Chondrocyte (in vitro differentiated cells): ENCODE data around the gene OR1L4. TPM values are rescaled to one million over a fixed set of nuclear protein-coding genes. Genes with fewer than 3 reads are reported as not detected.

Experiments
- DNase-seq: peaks from one replicate; pipeline ENCODE4 v3.0.0; 2021; ENCODE audit warnings: mixed read lengths, low spot score
- H3K27ac Mint-ChIP-seq: one replicate; pipeline ENCODE4 v1.8.0; 2021; ENCODE audit warnings: mild to moderate bottlenecking, moderate library complexity, mixed read lengths; ENCODE audit not compliant: unreplicated experiment
- H3K27me3 Mint-ChIP-seq: 2 replicates; pipeline ENCODE4 v1.8.0; 2021; ENCODE audit warnings: low read depth, mixed read lengths
- H3K36me3 Mint-ChIP-seq: 2 replicates; pipeline ENCODE4 v1.8.0; 2021; ENCODE audit warnings: low read depth, mixed read lengths
- H3K4me1 Mint-ChIP-seq: 2 replicates; pipeline ENCODE4 v1.8.0; 2021; ENCODE audit warnings: low read depth, mild to moderate bottlenecking, mixed read lengths
- H3K4me3 Mint-ChIP-seq: one replicate; pipeline ENCODE4 v1.8.0; 2021; ENCODE audit warnings: mild to moderate bottlenecking, moderate library complexity, mixed read lengths; ENCODE audit not compliant: unreplicated experiment
- H3K9me3 Mint-ChIP-seq: 2 replicates; pipeline ENCODE4 v1.8.0; 2021; ENCODE audit warnings: low read depth, mixed read lengths
- long read RNA-seq: library from polyadenylated mRNA; stranded (forward); transcript quantifications from one replicate; pipeline ENCODE4 v2.0.0, GENCODE V29; 2021
- total RNA-seq: library from RNA; stranded (reverse); gene quantifications from 3 replicates; pipeline ENCODE4 v1.2.1, GENCODE V29; 2021
- TF ChIP-seq, protein P1 (sequence below): fragments of 200-600 bp; sonication (generic); IDR thresholded peaks from 2 replicates; pipeline ENCODE4 v1.5.0; 2021; ENCODE audit warnings: antibody characterized with exemption, mild to moderate bottlenecking, moderate library complexity

Gene OR1L4, protein sequence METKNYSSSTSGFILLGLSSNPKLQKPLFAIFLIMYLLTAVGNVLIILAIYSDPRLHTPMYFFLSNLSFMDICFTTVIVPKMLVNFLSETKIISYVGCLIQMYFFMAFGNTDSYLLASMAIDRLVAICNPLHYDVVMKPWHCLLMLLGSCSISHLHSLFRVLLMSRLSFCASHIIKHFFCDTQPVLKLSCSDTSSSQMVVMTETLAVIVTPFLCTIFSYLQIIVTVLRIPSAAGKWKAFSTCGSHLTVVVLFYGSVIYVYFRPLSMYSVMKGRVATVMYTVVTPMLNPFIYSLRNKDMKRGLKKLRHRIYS
- total RNA-seq = not detected in 3 replicates
- long read RNA-seq = 0 reads

DNA sequence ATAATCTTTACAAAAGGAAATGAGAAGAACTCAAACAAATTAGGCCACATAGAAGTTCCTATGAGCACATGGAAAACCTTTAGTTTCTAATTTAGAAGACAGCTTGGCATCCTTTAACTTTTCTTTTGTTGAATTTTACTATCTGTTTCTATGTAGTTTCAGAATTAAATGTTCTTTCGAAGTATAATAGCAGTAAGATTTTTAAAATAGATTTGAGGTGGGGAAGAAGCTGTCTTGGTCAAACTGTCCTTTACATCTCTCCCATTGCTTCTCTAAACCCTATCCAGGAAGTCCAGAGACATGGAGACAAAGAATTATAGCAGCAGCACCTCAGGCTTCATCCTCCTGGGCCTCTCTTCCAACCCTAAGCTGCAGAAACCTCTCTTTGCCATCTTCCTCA lies at the start of gene OR1L4:
Gene OR1L4, plus strand, starts transcription at position 301 of the 400 bp plus-strand sequence. Its CDS starts 0 bp downstream, at position 301.
- Mint-ChIP-seq H3K9me3 (peaks cover 60% of the 10 kb centered on the region), H3K4me1 (no peaks in the 10 kb centered on the region), H3K27me3 (peaks cover 2% of the 10 kb centered on the region), H3K27ac (no peak within 1 kb of the TSS), H3K4me3 (no peak within 1 kb of the TSS), H3K36me3 (peaks cover 1% of the 10 kb centered on the region)
- no peak for DNase-seq
- TF ChIP-seq, protein P1, sequence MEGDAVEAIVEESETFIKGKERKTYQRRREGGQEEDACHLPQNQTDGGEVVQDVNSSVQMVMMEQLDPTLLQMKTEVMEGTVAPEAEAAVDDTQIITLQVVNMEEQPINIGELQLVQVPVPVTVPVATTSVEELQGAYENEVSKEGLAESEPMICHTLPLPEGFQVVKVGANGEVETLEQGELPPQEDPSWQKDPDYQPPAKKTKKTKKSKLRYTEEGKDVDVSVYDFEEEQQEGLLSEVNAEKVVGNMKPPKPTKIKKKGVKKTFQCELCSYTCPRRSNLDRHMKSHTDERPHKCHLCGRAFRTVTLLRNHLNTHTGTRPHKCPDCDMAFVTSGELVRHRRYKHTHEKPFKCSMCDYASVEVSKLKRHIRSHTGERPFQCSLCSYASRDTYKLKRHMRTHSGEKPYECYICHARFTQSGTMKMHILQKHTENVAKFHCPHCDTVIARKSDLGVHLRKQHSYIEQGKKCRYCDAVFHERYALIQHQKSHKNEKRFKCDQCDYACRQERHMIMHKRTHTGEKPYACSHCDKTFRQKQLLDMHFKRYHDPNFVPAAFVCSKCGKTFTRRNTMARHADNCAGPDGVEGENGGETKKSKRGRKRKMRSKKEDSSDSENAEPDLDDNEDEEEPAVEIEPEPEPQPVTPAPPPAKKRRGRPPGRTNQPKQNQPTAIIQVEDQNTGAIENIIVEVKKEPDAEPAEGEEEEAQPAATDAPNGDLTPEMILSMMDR = no peak

DNA sequence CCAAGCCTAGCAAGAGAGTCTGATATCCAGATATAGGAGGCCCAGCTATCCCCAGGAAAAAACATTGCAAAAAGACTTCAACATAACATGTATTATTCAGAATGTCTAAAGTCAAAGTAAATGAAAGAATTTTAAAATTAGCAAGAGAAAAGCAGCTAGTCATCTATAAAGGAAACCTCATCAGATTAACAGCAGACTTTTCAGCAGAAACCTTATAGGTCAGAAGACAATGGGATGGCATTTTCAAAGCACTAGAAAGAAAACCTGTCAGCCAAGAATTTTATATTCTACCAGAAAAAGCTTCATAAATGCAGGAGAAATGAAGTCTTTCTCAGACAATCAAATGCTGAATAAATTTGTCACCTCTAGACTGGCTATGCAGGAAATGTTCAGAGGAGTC lies 38.9 kb upstream of the OR1L4 start:
- H3K4me1 Mint-ChIP-seq = no peaks in the 10 kb centered on the region
- H3K27ac Mint-ChIP-seq = no peak overlapping the region
- peaks cover 2% of the 10 kb centered on the region for H3K27me3 Mint-ChIP-seq
- DNase-seq = no peak
- TF ChIP-seq, protein P1 = no peak
- H3K9me3 Mint-ChIP-seq = peaks cover 13% of the 10 kb centered on the region
- H3K4me3 Mint-ChIP-seq = no peak overlapping the region
- H3K36me3 Mint-ChIP-seq = no peaks in the 10 kb centered on the region

DNA sequence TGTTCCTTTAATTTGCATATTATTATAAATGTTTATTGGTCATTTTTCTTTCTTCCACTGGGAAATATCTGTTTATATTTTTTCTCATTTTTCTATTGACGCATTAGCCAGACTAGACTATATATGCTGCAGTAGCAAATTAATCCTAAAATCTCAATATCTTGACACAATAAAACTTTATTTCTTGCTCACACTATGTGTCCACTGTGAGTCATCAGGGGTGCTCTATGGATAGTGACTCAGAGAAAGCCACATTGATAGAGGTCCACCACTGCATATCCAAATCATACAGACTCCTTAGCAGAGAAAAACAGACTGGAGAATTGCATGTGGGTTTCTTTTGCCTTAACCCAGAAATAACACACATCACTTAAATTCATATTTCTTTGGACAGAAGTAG lies 28.1 kb upstream of the OR1L4 start:
- H3K36me3 Mint-ChIP-seq = no peaks in the 10 kb centered on the region
- no peak overlapping the region for H3K4me3 Mint-ChIP-seq
- H3K4me1 Mint-ChIP-seq = no peaks in the 10 kb centered on the region
- peaks cover 21% of the 10 kb centered on the region for H3K9me3 Mint-ChIP-seq
- no peak overlapping the region for H3K27ac Mint-ChIP-seq
- DNase-seq = no peak
- peaks cover 7% of the 10 kb centered on the region for H3K27me3 Mint-ChIP-seq
- TF ChIP-seq, protein P1 = no peak

DNA sequence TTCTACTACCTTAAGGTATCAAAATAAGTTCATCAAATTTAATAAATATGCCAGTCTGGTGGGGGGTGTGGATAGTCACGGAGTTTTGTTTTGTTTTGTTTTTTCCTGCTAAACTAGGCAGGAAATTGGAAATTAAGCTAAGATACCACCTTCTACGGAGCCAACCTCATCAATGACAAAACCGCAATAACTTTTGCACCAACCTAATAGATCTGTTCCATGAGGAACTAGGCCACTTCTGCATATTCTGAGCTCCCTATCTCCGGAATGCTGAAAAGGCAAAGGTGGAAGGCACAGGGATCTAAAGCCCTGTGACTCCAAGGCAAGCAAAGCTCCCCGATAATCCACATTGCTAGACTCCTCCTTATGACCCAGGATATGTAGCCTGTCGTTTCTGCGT lies 5.8 kb upstream of the OR1L4 start:
- no peak overlapping the region for H3K4me3 Mint-ChIP-seq
- peaks cover 9% of the 10 kb centered on the region for H3K27me3 Mint-ChIP-seq
- peaks cover 35% of the 10 kb centered on the region for H3K9me3 Mint-ChIP-seq
- TF ChIP-seq, protein P1 = no peak
- no peak for DNase-seq
- no peaks in the 10 kb centered on the region for H3K4me1 Mint-ChIP-seq
- no peaks in the 10 kb centered on the region for H3K36me3 Mint-ChIP-seq
- H3K27ac Mint-ChIP-seq = no peak overlapping the region

DNA sequence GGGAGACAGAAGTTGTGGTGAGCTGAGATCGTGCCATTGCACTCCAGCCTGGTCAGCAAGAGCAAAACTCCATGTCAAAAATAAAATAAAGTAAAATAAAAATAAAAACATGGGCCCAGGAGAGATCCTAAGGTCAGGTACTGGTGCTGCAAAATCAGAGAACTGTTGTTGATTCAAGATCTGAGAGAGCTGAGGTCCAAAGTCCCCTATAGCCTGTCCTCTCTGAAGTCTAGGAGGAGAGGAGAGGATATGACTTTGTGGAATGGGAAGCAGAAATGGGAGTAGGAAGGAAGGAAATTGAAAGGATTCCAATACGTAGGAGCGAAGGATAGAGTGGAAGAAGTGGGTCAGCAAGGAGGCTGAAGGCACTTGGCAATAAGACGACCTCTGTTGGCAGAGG lies 4.6 kb upstream of the OR1L4 start:
- Mint-ChIP-seq H3K9me3 (peaks cover 43% of the 10 kb centered on the region), H3K36me3 (no peaks in the 10 kb centered on the region), H3K4me3 (no peak overlapping the region), H3K27ac (no peak overlapping the region), H3K27me3 (peaks cover 2% of the 10 kb centered on the region), H3K4me1 (no peaks in the 10 kb centered on the region)
- no peak for DNase-seq
- TF ChIP-seq, protein P1 = no peak
